Vagina (tissue), 2 donors: ENCODE data around the gene LRRC18.

Experiments
- CTCF ChIP-seq, 3 experiments: fragments of 450-650 bp in 2 of 3; fragments of 200-600 bp in 1 of 3; sonication (generic) in 1 of 3; IDR thresholded peaks; one replicate each; pipeline ENCODE4 v1.5.1; 2017 to 2019; ENCODE audit warnings: antibody characterized with exemption in 3 of 3, mild to moderate bottlenecking in 2 of 3, moderate library complexity in 2 of 3
- POLR2AphosphoS5 ChIP-seq, 2 donors: sonication (generic); formaldehyde crosslinking; IDR thresholded peaks; one replicate each; pipeline ENCODE4 v1.9.0; 2017; ENCODE audit warnings: antibody characterized with exemption in 2 of 2, mild to moderate bottlenecking in 2 of 2, low read depth in 1 of 2; ENCODE audit not compliant: insufficient read depth in 1 of 2

GRCh38 chr10:48940372-48940771 lies 732 bp upstream of the LRRC18 start:
- no peak for TF ChIP-seq CTCF (IDR thresholded peaks at IDR 0.05)
- no peak for TF ChIP-seq POLR2AphosphoS5 (IDR thresholded peaks at IDR 0.05; ENCODE audit: insufficient read depth in 1 of 2, low read depth in 1 of 2)
